Measurements from ENCODE around the gene SPEN. TPM values are rescaled to one million over a fixed set of nuclear protein-coding genes. Genes with fewer than 3 reads are reported as not detected.

Gene SPEN
- total and polyA plus RNA-seq, 2 of the 4 experiments (the other 2 are of a cell fraction) = 7.6 to 15.8 TPM

DNA sequence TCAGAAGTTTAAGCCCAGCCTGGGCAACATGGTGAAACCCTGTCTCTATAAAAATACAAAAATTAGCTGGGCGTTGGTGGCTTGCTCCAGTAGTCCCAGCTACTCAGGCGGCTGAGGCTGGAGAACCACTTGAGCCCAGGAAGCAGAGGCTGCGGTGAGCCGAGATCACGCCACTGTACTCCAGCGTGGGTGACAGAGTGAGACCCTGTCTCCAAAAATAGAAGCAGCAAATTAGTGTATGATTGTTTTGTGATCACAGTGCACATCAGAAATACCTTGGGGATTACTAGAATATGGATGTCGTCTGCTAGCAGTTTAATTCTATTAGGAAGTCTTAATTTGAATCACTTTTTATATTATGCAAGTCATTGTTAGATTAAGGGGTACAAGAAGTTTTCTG, 69.4 kb downstream of the SPEN start:
- dilution Hi-C loops (cut with HindIII; ENCODE audit: low sequenced_read_pairs, unreplicated experiment) = no loop called here
- peak overlapping the region; percentile 53; the same call in 1 of the 2 replicates for H3K14ac ChIP-seq (replicated peaks; ENCODE audit: low read depth, low read length)
- H3K18ac ChIP-seq (ENCODE audit: low read depth, low read length) = peak overlapping the region; percentile 20; the same call in 1 of the 2 replicates
- H4K8ac ChIP-seq (ENCODE audit: low read depth in 2 of 2, low read length in 2 of 2) = peak overlapping the region in 1 of 2 experiments; percentile 49; a peak in 2 of 4 replicates
- no peak overlapping the region for H2AFZ ChIP-seq (replicated peaks; ENCODE audit: low read length, poor library complexity)
- H3K9me1 ChIP-seq (ENCODE audit: insufficient read depth, low read length) = peaks cover 3% of the 10 kb centered on the region; the same call in 1 of the 2 replicates
- H3K9me3 ChIP-seq (ENCODE audit: control insufficient read depth, insufficient read depth, low read length) = no peaks in the 10 kb centered on the region
- H3K4me3 ChIP-seq (ENCODE audit: insufficient read depth, low read depth, low read length) = no peak overlapping the region
- H4K91ac ChIP-seq (ENCODE audit: insufficient read depth, low read depth, low read length) = peak overlapping the region; percentile 73
- H3K27ac ChIP-seq (ENCODE audit: insufficient read depth, low read length) = peak overlapping the region; percentile 63; the same call in 1 of the 2 replicates
- intact Hi-C loops (cut with micrococcal nuclease) = loop anchor here (5.0 kb wide), 1 partner anchor 65 kb away; no protein-coding TSS in a partner anchor
- H3K27me3 ChIP-seq (ENCODE audit: control insufficient read depth, insufficient read depth, low read length) = no peaks in the 10 kb centered on the region
- H2AK5ac ChIP-seq (ENCODE audit: low read depth, low read length) = peak overlapping the region; percentile 81
- H4K20me1 ChIP-seq (ENCODE audit: insufficient read depth, low read length) = no peaks in the 10 kb centered on the region
- WGBS, 2 experiments (ENCODE audit: extremely low coverage in 2 of 2, insufficient read length in 1 of 2) = 77% methylated on average over 6 of the region's 7 CpGs; no CpG with 5 or more reads in 1 of the 2 experiments
- H2BK20ac ChIP-seq (ENCODE audit: low read depth, low read length) = peak overlapping the region; percentile 56; the same call in 1 of the 2 replicates
- no peak overlapping the region for H3K4me2 ChIP-seq (ENCODE audit: low read depth, low read length)
- peak overlapping the region; percentile 21 for H3K23ac ChIP-seq (ENCODE audit: low read depth, low read length)
- H2BK5ac ChIP-seq (ENCODE audit: low read depth, low read length, poor library complexity, severe bottlenecking) = peak overlapping the region; percentile 74
- H2AK9ac ChIP-seq (replicated peaks; ENCODE audit: low read depth, low read length, poor library complexity) = peak overlapping the region; percentile 77
- no peak overlapping the region for H3K9ac ChIP-seq (ENCODE audit: low read depth, low read length)
- in situ Hi-C loops (cut with MboI; ENCODE audit: low sequenced_read_pairs) = no loop called here
- H3K79me1 ChIP-seq (ENCODE audit: low read depth in 1 of 2, low read length in 2 of 2) = peaks cover 28 to 64% of the 10 kb centered on the region in 2 experiments
- H2BK15ac ChIP-seq (ENCODE audit: low read depth, low read length) = peak overlapping the region; percentile 19; the same call in 2 of the 3 replicates
- peak overlapping the region; percentile 48 for H2BK120ac ChIP-seq (ENCODE audit: low read depth, low read length)
- ChIA-PET CTCF (no interaction called here), POLR2A (ENCODE audit: unreplicated experiment) (no interaction called here)
- H4K5ac ChIP-seq (ENCODE audit: low read depth, low read length) = peak overlapping the region; percentile 19; the same call in 1 of the 2 replicates
- DNase-seq = no peak
- H3K4ac ChIP-seq (ENCODE audit: low read depth, low read length) = peak overlapping the region; percentile 48
- no peak overlapping the region for H3K56ac ChIP-seq (ENCODE audit: extremely low read depth, insufficient read depth, low read length)
- BruUV-seq (replicated peaks) = no TSS peak
- H3K36me3 ChIP-seq (ENCODE audit: control insufficient read depth, insufficient read depth, low read length) = peaks cover 10% of the 10 kb centered on the region
- ATAC-seq (ENCODE audit: low read depth) = no peak
- TF ChIP-seq POLR2A (IDR thresholded peaks at IDR 0.05; ENCODE audit: low read depth, low read length) = no peak
- 0 out of 2 replicates have a peak, but pooled peaks have one; percentile 33 for TF ChIP-seq NFE2L2 (IDR thresholded peaks at IDR 0.05; ENCODE audit: low read depth, low read length)
- H3K4me1 ChIP-seq (ENCODE audit: control insufficient read depth, insufficient read depth, low read length) = peaks cover 4% of the 10 kb centered on the region
